WI38 (cell line): Measurements from ENCODE around the gene THAP7.

Experiments used
- H3K4me3 ChIP-seq: 2 replicates; pipeline ENCODE4 v1.5.1; 2011; ENCODE audit warnings: low read depth, mild to moderate bottlenecking, control low read depth, low read length
- CTCF ChIP-seq: IDR thresholded peaks from 2 replicates; pipeline ENCODE4 v1.5.1; 2012; ENCODE audit warnings: low read depth, mild to moderate bottlenecking, control low read depth, low read length

The THAP7 gene

GRCh38 chr22:21029486-21030025 is 27.6 kb upstream of the THAP7 start:
- no peak for TF ChIP-seq CTCF
- no peak overlapping the region for H3K4me3 ChIP-seq

DNA sequence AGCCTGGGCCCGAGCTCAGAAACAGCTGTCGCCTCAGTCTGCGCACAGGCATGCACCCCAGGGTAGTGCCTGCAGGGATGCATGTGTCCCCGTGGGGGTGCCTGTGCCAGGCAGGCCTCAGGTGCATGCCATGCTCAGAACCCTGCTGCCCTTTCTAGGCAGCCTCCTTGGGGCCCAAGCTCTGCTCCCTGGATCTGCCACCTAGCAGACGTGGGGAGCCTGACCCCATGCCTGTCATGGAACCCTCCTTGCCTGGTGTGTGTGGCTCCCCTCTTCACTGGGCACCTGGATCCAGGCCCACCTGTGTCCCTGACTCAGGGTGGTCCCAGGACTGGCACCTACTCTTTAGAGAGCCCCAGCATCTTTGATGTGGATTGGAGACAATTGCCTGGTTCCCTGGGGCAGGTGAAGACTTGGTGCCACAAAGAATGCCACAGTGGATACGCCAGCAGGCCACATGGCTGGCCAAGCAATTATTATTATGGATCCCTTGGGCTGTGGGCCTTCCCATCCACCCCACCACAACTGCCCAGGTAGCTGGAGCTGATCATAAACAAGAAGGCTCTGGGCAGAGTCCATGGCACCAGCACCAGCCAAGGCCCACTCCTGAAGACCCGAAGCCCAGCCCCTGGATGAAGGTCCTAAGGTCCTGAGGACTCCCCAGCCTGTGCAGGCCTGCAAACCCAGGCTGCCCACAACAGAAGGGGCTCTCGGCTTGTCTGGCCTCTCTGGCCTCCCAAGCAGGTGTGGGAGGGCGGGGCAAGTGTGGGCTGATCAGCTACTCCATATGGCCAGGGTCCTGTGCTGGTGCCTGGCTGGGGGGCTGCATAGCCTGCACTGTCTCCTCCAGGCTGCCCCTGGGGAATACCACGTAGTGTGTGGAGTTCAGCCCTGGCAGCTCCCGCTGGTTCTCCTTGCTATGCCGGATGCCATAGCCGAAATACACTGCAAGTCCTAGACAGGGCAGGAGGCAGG is 26.6 kb upstream of the THAP7 start:
- H3K4me3 ChIP-seq = no peak overlapping the region
- no peak for TF ChIP-seq CTCF

- no peak for TF ChIP-seq CTCF
- H3K4me3 ChIP-seq = no peak overlapping the region
These were observed 25.1 kb upstream of the THAP7 start for GRCh38 chr22:21026783-21027692.

DNA sequence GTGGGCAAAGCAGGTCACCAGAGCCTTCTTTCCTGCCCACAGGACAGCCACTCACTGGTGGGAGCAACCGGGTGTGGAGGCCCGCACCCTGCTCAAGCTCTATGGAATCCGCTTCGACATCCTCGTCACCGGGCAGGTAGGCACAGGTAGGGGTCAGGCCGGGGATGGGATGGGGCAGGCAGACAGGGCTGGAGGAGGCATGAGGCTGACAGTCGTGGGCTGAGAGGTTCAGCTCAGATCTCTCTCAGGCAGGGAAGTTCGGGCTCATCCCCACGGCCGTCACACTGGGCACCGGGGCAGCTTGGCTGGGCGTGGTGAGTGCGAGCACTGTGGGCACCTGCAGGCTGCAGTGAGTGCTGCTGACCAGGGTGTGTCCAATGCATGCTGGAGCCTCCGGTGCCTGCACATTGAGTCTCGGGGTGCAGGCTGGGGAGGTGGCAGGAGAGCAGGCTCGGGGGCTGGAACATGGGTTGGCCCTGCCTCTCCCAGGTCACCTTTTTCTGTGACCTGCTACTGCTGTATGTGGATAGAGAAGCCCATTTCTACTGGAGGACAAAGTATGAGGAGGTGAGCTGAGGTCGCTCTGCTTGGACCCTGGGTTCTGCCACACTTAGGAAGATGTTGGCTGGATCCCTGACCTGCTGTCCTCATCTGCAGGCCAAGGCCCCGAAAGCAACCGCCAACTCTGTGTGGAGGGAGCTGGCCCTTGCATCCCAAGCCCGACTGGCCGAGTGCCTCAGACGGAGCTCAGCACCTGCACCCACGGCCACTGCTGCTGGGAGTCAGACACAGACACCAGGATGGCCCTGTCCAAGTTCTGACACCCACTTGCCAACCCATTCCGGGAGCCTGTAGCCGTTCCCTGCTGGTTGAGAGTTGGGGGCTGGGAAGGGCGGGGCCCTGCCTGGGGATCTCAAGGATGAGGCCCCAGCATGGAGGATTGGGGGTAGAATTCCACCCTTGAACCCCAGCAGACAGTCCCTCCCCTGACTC is 24.1 kb upstream of the THAP7 start:
- no peak overlapping the region for H3K4me3 ChIP-seq
- no peak for TF ChIP-seq CTCF

DNA sequence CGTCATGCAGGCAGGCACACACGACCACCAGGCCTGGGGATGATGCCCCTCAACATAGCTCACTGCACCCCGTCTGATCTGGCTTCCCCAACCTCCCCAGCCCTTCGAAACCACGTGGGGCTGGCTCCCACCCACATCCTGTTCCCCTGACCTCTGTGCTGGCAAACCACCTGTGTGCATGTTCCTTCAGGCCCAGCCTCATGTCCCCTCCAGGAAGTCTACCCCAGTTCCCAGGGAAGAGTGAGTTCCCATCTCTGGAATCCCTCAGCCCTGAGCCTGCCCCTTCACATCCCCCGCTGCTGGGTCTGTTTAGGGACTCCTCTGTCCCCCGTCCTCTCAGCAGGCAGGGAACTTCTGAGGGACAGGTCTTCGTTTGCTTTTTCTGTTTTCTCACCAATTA is 23.3 kb upstream of the THAP7 start:
- no peak for TF ChIP-seq CTCF
- no peak overlapping the region for H3K4me3 ChIP-seq

GRCh38 chr22:21022955-21023614 is 21.2 kb upstream of the THAP7 start:
- no peak overlapping the region for H3K4me3 ChIP-seq
- TF ChIP-seq CTCF = no peak
